OCI-LY1 (cell line): ENCODE measurements around the gene IGFBPL1.
"Not testable (repeated sequence)": the region's sequence is repeated elsewhere in the genome, so short reads cannot be mapped to it uniquely, and the experiment has no call there.

Source experiments
- H2AFZ ChIP-seq: fragments of 200-600 bp; sonication (generic), shearing (Covaris generic); 2 replicates; pipeline ENCODE4 v1.6.0; 2014; ENCODE audit warnings: antibody characterized with exemption, mild to moderate bottlenecking, low read length
- H3F3A ChIP-seq: fragments of 200-600 bp; sonication (generic), shearing (Covaris generic); 2 replicates; pipeline ENCODE4 v1.6.0; 2014; ENCODE audit warnings: mild to moderate bottlenecking, antibody characterized with exemption, low read length, moderate library complexity; ENCODE audit not compliant: insufficient read depth
- H3K27ac ChIP-seq: fragments of 200-600 bp; sonication (generic); 2 replicates; pipeline ENCODE4 v1.5.1; 2014; ENCODE audit warnings: low read length, mixed run types, mild to moderate bottlenecking, low read depth; ENCODE audit not compliant: poor library complexity, severe bottlenecking
- H3K27me3 ChIP-seq: fragments of 200-600 bp; sonication (generic); 2 replicates; pipeline ENCODE4 v1.6.0; 2014; ENCODE audit warnings: antibody characterized with exemption, mild to moderate bottlenecking, low read length, moderate library complexity; ENCODE audit not compliant: insufficient read depth
- H3K36me3 ChIP-seq: fragments of 200-600 bp; sonication (generic); 2 replicates; pipeline ENCODE4 v1.6.1; 2014; ENCODE audit warnings: mild to moderate bottlenecking, antibody characterized with exemption, low read length, moderate library complexity, mixed read lengths; ENCODE audit not compliant: insufficient read depth
- H3K4me1 ChIP-seq: fragments of 200-600 bp; sonication (generic); 2 replicates; pipeline ENCODE4 v1.5.1; 2014; ENCODE audit warnings: mild to moderate bottlenecking, low read length, moderate library complexity; ENCODE audit not compliant: insufficient read depth, severe bottlenecking
- H3K4me2 ChIP-seq: fragments of 200-600 bp; sonication (generic), shearing (Covaris generic); 2 replicates; pipeline ENCODE4 v1.6.1; 2014; ENCODE audit warnings: low read length
- H3K4me3 ChIP-seq: fragments of 200-600 bp; sonication (generic); 2 replicates; pipeline ENCODE4 v1.5.1; 2014; ENCODE audit warnings: low read length, low read depth, mild to moderate bottlenecking, mixed read lengths; ENCODE audit not compliant: poor library complexity, severe bottlenecking
- H3K79me2 ChIP-seq: fragments of 200-600 bp; shearing (Covaris generic); 2 replicates; pipeline ENCODE4 v1.6.1; 2016; ENCODE audit warnings: mixed run types, low read length, mixed read lengths; ENCODE audit not compliant: insufficient read depth
- H3K9ac ChIP-seq: fragments of 200-600 bp; sonication (generic), shearing (Covaris generic); 2 replicates; pipeline ENCODE4 v1.6.1; 2014; ENCODE audit warnings: mild to moderate bottlenecking, low read length, mixed read lengths
- H3K9me2 ChIP-seq: fragments of 200-600 bp; sonication (generic), shearing (Covaris generic); 2 replicates; pipeline ENCODE4 v1.6.1; 2014; ENCODE audit warnings: low read depth, mild to moderate bottlenecking, low read length, mixed read lengths
- H3K9me3 ChIP-seq: fragments of 200-600 bp; shearing (Covaris generic); 2 replicates; pipeline ENCODE4 v1.6.1; 2014; ENCODE audit warnings: low read length, mixed read lengths
- H4K20me1 ChIP-seq: fragments of 200-600 bp; sonication (generic), shearing (Covaris generic); 2 replicates; pipeline ENCODE4 v1.6.0; 2016; ENCODE audit warnings: mild to moderate bottlenecking, low read length; ENCODE audit not compliant: insufficient read depth
- CTCF ChIP-seq: fragments of 200-600 bp; sonication (generic), shearing (Covaris generic); IDR thresholded peaks from 2 replicates; pipeline ENCODE4 v1.5.1; 2017; ENCODE audit warnings: mild to moderate bottlenecking, antibody characterized with exemption, low read length, moderate library complexity, mixed read lengths
- EZH2 ChIP-seq: fragments of 200-600 bp; sonication (generic), shearing (Covaris generic); IDR thresholded peaks from 2 replicates; pipeline ENCODE4 v1.8.0; 2017; ENCODE audit warnings: borderline replicate concordance, mixed run types, mild to moderate bottlenecking, antibody characterized with exemption, low read length, moderate library complexity, mixed read lengths

Gene IGFBPL1

GRCh38 chr9:38405785-38406184 is 18.5 kb downstream of the IGFBPL1 start:
- Histone ChIP-seq H3K4me1 (no peaks in the 10 kb centered on the region), H3K9me3 (no peaks in the 10 kb centered on the region), H3K9me2 (no peaks in the 10 kb centered on the region), H3K4me3 (no peak overlapping the region), H3K79me2 (no peaks in the 10 kb centered on the region), H3K36me3 (no peaks in the 10 kb centered on the region), H3K4me2 (no peak overlapping the region), H2AFZ (no peak overlapping the region), H3K27ac (no peak overlapping the region), H3K9ac (no peak overlapping the region), H4K20me1 (no peaks in the 10 kb centered on the region), H3K27me3 (no peaks in the 10 kb centered on the region), H3F3A (no peaks in the 10 kb centered on the region)
- TF ChIP-seq CTCF (no peak), EZH2 (no peak)

GRCh38 chr9:38404314-38404713 is 19.9 kb downstream of the IGFBPL1 start:
- Histone ChIP-seq H3K9me3 (no peaks in the 10 kb centered on the region), H3K4me2 (no peak overlapping the region), H3F3A (no peaks in the 10 kb centered on the region), H3K27me3 (no peaks in the 10 kb centered on the region), H2AFZ (no peak overlapping the region), H3K4me1 (no peaks in the 10 kb centered on the region), H4K20me1 (no peaks in the 10 kb centered on the region), H3K79me2 (no peaks in the 10 kb centered on the region), H3K36me3 (no peaks in the 10 kb centered on the region), H3K9me2 (no peaks in the 10 kb centered on the region), H3K9ac (no peak overlapping the region), H3K27ac (no peak overlapping the region), H3K4me3 (no peak overlapping the region)
- TF ChIP-seq EZH2 (no peak), CTCF (no peak)

- H4K20me1 ChIP-seq = no peaks in the 10 kb centered on the region
- no peaks in the 10 kb centered on the region for H3K4me1 ChIP-seq
- H3K4me2 ChIP-seq = no peak overlapping the region
- no peak overlapping the region for H2AFZ ChIP-seq
- no peaks in the 10 kb centered on the region for H3K9me3 ChIP-seq
- TF ChIP-seq CTCF (no peak), EZH2 (no peak)
- no peaks in the 10 kb centered on the region for H3F3A ChIP-seq
- no peaks in the 10 kb centered on the region for H3K79me2 ChIP-seq
- H3K4me3 ChIP-seq = no peak overlapping the region
- no peaks in the 10 kb centered on the region for H3K27me3 ChIP-seq
- H3K9ac ChIP-seq = no peak overlapping the region
- no peak overlapping the region for H3K27ac ChIP-seq
- no peaks in the 10 kb centered on the region for H3K9me2 ChIP-seq
- no peaks in the 10 kb centered on the region for H3K36me3 ChIP-seq
Measured at GRCh38 chr9:38401994-38402393, 22.3 kb downstream of the IGFBPL1 start.

- not testable (repeated sequence) for H3K9me3 ChIP-seq, H3K4me2 ChIP-seq, H3K27me3 ChIP-seq, H2AFZ ChIP-seq, H3K9me2 ChIP-seq, H3K79me2 ChIP-seq, H3K4me3 ChIP-seq, H3F3A ChIP-seq, H3K4me1 ChIP-seq, H4K20me1 ChIP-seq, H3K36me3 ChIP-seq, H3K9ac ChIP-seq, H3K27ac ChIP-seq
Measured at GRCh38 chr9:38399191-38399590, 25.1 kb downstream of the IGFBPL1 start.
